ENCODE data around the gene SALL4.

DNA sequence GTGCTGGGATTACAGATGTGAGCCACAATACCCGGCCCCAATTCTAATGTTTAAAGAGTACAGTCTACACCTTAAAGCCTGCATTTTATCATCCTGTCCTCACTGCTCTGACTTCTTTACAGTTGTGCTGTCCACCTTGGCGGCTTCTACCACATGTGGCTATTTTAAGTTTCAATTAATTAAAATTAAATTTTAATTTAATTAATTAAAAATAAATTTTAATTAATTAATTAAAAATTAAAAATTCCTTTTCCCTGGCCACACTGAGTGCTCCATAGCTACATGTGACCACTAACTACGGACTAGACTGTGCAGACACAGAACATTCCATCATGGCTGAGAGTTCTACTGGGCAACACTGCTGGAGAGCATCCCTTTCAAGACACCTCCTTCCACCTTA lies 61.5 kb downstream of the SALL4 start:
- TF ChIP-seq POLR2AphosphoS5 (IDR thresholded peaks at IDR 0.05) (no peak), CTCF (IDR thresholded peaks at IDR 0.05) (no peak), EP300 (IDR thresholded peaks at IDR 0.05) (no peak)

All from esophagus muscularis mucosa (tissue), 4 donors.